ENCODE measurements around the gene PTRHD1. TPM values are rescaled to one million over a fixed set of nuclear protein-coding genes. Genes with fewer than 3 reads are reported as not detected.
"Not testable (repeated sequence)": the region's sequence is repeated elsewhere in the genome, so short reads cannot be mapped to it uniquely, and the experiment has no call there.

PTRHD1 gene
- total and polyA plus RNA-seq, 8 donors, result 8.2 to 16.0 (median 11.9) TPM

DNA sequence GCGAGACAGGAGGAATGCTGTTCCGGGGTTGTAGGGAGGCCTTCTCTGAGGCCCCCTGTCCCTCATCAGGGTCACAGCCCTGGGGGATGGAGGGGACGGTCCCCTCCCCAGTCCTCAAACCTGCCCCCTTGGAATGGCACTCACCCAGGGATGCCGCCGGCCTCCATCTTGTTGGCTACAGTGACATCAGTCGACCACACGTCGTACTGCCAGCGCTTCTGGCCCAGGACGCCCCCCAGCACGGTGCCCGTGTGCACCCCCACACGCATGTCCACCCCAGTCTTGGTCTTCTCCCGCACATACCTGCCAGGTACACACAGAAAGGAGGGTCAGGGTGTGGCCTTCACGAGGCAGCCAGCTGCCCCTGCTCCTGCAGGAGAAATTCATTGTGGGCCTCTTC is 46.5 kb upstream of the PTRHD1 start:
- H3K27ac ChIP-seq, result no peak overlapping the region
- H3K4me3 ChIP-seq, result no peak overlapping the region
- ATAC-seq, result no peak
- no peak for TF ChIP-seq CTCF (IDR thresholded peaks at IDR 0.05)
- peak in 1 of 6 donors; percentile 47 for DNase-seq
- H3K36me3 ChIP-seq, result no peaks in the 10 kb centered on the region
- intact Hi-C loops (cut with DNase I), result loop anchor here in 1 of 3 donors (10.0 kb wide), 1 partner anchor 295 kb away; no protein-coding TSS in a partner anchor
- no peak for FAIRE-seq
- H3K4me1 ChIP-seq, result no peaks in the 10 kb centered on the region
- 89 to 96% methylated on average over 15 of the region's 15 CpGs for WGBS, 2 donors
- H3K27me3 ChIP-seq, result no peaks in the 10 kb centered on the region
- no peaks in the 10 kb centered on the region for H3K9me3 ChIP-seq

DNA sequence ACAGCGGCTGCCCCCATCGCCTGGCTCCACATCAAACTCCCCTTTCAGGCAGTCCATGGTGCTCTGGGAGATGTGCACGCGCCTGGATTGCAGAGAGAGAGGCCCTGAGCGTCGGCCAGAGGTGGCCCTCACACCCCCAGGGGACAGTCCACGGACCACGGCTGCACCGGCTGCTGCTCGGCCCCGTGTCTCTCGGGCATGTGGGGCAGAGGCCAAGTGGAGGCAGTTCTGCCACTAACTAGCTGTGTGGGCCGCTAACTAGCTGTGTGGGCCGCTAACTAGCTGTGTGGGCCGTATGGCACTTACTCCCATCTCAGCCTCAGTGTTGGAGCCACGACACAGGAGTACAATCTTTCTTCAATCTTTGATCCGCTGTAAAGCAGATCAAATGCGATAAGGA is 45.4 kb upstream of the PTRHD1 start:
- no peak for DNase-seq
- no peak for FAIRE-seq
- Histone ChIP-seq H3K36me3 (no peaks in the 10 kb centered on the region), H3K27ac (no peak overlapping the region), H3K4me3 (no peak overlapping the region), H3K4me1 (no peaks in the 10 kb centered on the region), H3K9me3 (no peaks in the 10 kb centered on the region), H3K27me3 (no peaks in the 10 kb centered on the region)
- intact Hi-C loops (cut with DNase I), result loop anchor here in 1 of 3 donors (10.0 kb wide), 1 partner anchor 296 kb away; no protein-coding TSS in a partner anchor
- whole genome bisulfite sequencing, 2 donors, result 89 to 90% methylated on average over 18 of the region's 18 CpGs
- TF ChIP-seq CTCF (IDR thresholded peaks at IDR 0.05), result no peak
- ATAC-seq, result no peak

- Histone ChIP-seq H3K9me3 (no peaks in the 10 kb centered on the region), H3K4me3 (no peak overlapping the region), H3K4me1 (no peaks in the 10 kb centered on the region), H3K27ac (no peak overlapping the region), H3K27me3 (no peaks in the 10 kb centered on the region), H3K36me3 (no peaks in the 10 kb centered on the region)
- ATAC-seq, result no peak
- WGBS, 2 donors, result 91 to 92% methylated on average over 5 of the region's 5 CpGs
- intact Hi-C loops (cut with DNase I), result loop anchor here in 1 of 3 donors (10.0 kb wide), 1 partner anchor 297 kb away; no protein-coding TSS in a partner anchor
- no peak for FAIRE-seq
- no peak for DNase-seq
- TF ChIP-seq CTCF (IDR thresholded peaks at IDR 0.05), result no peak
Observed at GRCh38 chr2:24837996-24838513, 44.9 kb upstream of the PTRHD1 start.

DNA sequence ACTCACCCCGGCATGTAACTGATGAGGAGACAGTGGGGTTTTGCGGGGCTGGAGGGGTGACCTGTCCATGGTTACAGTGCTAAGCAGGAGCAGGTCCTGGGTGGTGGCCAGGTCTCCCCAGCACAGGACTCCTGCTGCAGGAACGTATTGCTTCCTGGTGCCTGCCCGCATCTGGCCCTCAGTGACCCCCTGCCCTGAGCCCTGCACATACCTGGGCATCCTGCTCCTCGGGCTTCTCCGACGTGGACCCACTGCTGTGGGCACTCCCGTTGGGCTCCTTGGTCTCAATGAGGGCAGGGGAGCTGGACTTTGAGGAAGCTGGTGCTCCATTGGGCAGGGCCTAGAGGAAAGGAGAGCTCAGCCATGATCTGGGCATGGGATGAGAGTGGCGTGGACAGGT is 43.5 kb upstream of the PTRHD1 start:
- H3K4me3 ChIP-seq, result no peak overlapping the region
- no peak overlapping the region for H3K27ac ChIP-seq
- no peaks in the 10 kb centered on the region for H3K9me3 ChIP-seq
- intact Hi-C loops (cut with DNase I), result loop anchor here in 1 of 3 donors (10.0 kb wide), 1 partner anchor 298 kb away; no protein-coding TSS in a partner anchor
- no peak for TF ChIP-seq CTCF (IDR thresholded peaks at IDR 0.05)
- DNase-seq (peak in 1 of 6 donors; percentile 47), FAIRE-seq (no peak), ATAC-seq (no peak)
- no peaks in the 10 kb centered on the region for H3K36me3 ChIP-seq
- H3K27me3 ChIP-seq, result no peaks in the 10 kb centered on the region
- no peaks in the 10 kb centered on the region for H3K4me1 ChIP-seq
- WGBS, 2 donors, result 86 to 91% methylated on average over 9 of the region's 9 CpGs

GRCh38 chr2:24836206-24836605 is 43.0 kb upstream of the PTRHD1 start:
- no peak for TF ChIP-seq CTCF (IDR thresholded peaks at IDR 0.05)
- no peaks in the 10 kb centered on the region for H3K9me3 ChIP-seq
- FAIRE-seq (no peak), DNase-seq (no peak), ATAC-seq (no peak)
- WGBS, 2 donors, result 88 to 93% methylated on average over 8 of the region's 8 CpGs
- H3K4me1 ChIP-seq, result no peaks in the 10 kb centered on the region
- H3K27ac ChIP-seq, result no peak overlapping the region
- no peaks in the 10 kb centered on the region for H3K27me3 ChIP-seq
- no peaks in the 10 kb centered on the region for H3K36me3 ChIP-seq
- no peak overlapping the region for H3K4me3 ChIP-seq
- intact Hi-C loops (cut with DNase I), result loop anchor here in 1 of 3 donors (10.0 kb wide), 1 partner anchor 299 kb away; no protein-coding TSS in a partner anchor

GRCh38 chr2:24835411-24835810 is 42.2 kb upstream of the PTRHD1 start:
- 89% methylated on average over 8 of the region's 8 CpGs for WGBS, 2 donors
- not testable (repeated sequence) for H3K9me3 ChIP-seq, H3K4me3 ChIP-seq, H3K27me3 ChIP-seq, DNase-seq, H3K36me3 ChIP-seq, H3K27ac ChIP-seq, ATAC-seq, H3K4me1 ChIP-seq, FAIRE-seq
- intact Hi-C loops (cut with DNase I), result loop anchor here in 1 of 3 donors (10.0 kb wide), 1 partner anchor 299 kb away; no protein-coding TSS in a partner anchor

Measured in pancreas (tissue), 10 donors.